Measurements from ENCODE around the gene OR5B17. TPM values are rescaled to one million over a fixed set of nuclear protein-coding genes. Genes with fewer than 3 reads are reported as not detected.

OR5B17 gene
- total RNA-seq, 2 experiments from 2014 or later: not detected

DNA sequence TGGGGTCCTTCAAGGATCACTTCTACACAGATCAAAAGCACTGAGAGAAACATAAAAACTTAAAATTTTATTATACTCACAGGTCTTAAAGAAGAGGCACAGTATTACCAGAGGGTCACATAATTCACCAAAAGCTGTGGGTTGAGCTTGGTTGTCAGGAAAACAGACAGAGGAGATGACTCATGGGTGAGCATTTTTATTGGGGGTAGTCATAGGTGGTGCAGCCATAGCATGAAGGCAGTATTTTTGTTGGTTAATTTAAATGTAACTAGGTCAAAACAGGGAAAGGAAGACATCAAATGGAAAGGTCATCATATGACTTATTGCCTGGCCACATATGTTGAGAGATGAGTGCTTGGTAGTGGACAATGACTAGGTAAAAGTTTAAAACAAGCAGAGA, 24.2 kb downstream of the OR5B17 start:
- intact Hi-C loops (cut with DNase I, micrococcal nuclease): no loop called here
- H3K9me3 ChIP-seq (ENCODE audit: control insufficient read depth in 1 of 2, insufficient read depth in 1 of 2, low read length in 2 of 2): peaks cover 4 to 5% of the 10 kb centered on the region in 2 experiments
- Mint-ChIP-seq H3K4me3 (no peak overlapping the region), H3K9me3 (peaks cover 2% of the 10 kb centered on the region), H3K27ac (no peak overlapping the region), H3K4me1 (ENCODE audit: low read depth) (no peaks in the 10 kb centered on the region), H3K27me3 (peaks cover 47% of the 10 kb centered on the region), H3K36me3 (ENCODE audit: low read depth) (no peaks in the 10 kb centered on the region)
- no peak overlapping the region for H3K27ac ChIP-seq (ENCODE audit: low read depth in 1 of 2, low read length in 2 of 2)
- no peaks in the 10 kb centered on the region for H3K4me1 ChIP-seq (ENCODE audit: insufficient read depth, low read length)
- no peak overlapping the region for H3K4me3 ChIP-seq (ENCODE audit: low read length)
- H3K27me3 ChIP-seq (ENCODE audit: control insufficient read depth in 1 of 2, insufficient read depth in 2 of 2, low read length in 2 of 2): no peaks in the 10 kb centered on the region
- no peaks in the 10 kb centered on the region for H3K36me3 ChIP-seq (ENCODE audit: insufficient read depth, low read length)
- TF ChIP-seq CTCF (IDR thresholded peaks at IDR 0.05): no peak
- ChIA-PET POLR2A (interaction anchor here (0.7 kb wide), 1 partner anchor 810 kb away, joined by 4 read pairs; no protein-coding TSS in a partner anchor), CTCF (no interaction called here)
- ATAC-seq (ENCODE audit: poor library complexity) (no peak), DNase-seq (no peak)

DNA sequence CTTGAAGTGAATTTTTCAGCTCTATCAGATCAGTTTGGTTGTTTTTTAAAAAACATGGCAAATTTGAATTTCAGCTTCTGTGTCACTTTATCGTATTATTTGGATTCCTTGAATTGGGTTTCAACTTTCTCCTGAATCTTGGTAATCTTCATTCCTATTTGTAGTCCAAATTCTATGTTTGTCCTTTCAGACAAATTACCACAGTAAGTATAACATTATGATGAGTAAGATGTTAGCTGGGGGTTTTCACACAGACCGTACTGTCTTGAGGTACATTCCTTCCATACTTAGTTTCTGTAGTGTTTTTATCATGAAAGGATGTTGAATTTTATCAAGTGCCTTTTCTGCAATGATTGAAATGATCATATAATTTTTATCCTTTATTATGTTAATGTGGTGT, 28.0 kb downstream of the OR5B17 start:
- peaks cover 4% of the 10 kb centered on the region for H3K9me3 Mint-ChIP-seq
- CTCF ChIA-PET: no interaction called here

DNA sequence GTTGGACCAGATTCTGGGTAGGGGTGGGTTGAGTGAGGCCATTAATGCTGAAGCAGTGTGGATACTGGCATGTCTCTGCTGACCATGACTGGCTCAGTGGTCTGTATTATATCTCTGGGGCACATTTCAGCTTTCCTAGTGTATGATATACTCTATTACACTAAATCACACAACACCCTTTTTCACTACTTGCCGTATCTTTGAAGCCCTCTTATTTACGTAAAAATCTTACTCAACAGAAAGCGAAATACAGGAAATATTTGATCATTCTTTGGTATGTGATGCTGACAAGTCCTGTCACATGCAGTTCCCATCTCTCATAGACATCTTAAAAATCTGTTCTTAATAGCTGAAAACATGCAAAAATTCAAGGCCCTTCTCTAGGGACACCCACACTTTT, 40.3 kb downstream of the OR5B17 start:
- Mint-ChIP-seq H3K36me3 (ENCODE audit: low read depth) (no peaks in the 10 kb centered on the region), H3K4me1 (ENCODE audit: low read depth) (no peaks in the 10 kb centered on the region), H3K27me3 (peaks cover 16% of the 10 kb centered on the region), H3K27ac (no peak overlapping the region), H3K9me3 (no peaks in the 10 kb centered on the region), H3K4me3 (no peak overlapping the region)
- Histone ChIP-seq H3K27me3 (ENCODE audit: control insufficient read depth in 1 of 2, insufficient read depth in 2 of 2, low read length in 2 of 2) (peaks cover 0 to 3% of the 10 kb centered on the region in 2 experiments), H3K9me3 (ENCODE audit: control insufficient read depth in 1 of 2, insufficient read depth in 1 of 2, low read length in 2 of 2) (no peaks in the 10 kb centered on the region), H3K4me1 (ENCODE audit: insufficient read depth, low read length) (no peaks in the 10 kb centered on the region), H3K27ac (ENCODE audit: low read depth in 1 of 2, low read length in 2 of 2) (no peak overlapping the region), H3K36me3 (ENCODE audit: insufficient read depth, low read length) (no peaks in the 10 kb centered on the region), H3K4me3 (ENCODE audit: low read length) (no peak overlapping the region)
- CTCF ChIA-PET: no interaction called here
- ATAC-seq (ENCODE audit: poor library complexity) (no peak), DNase-seq (no peak)
- TF ChIP-seq CTCF (IDR thresholded peaks at IDR 0.05): no peak
- intact Hi-C loops (cut with DNase I, micrococcal nuclease): no loop called here
- POLR2A ChIA-PET: no interaction called here

More for the DNA sequence above, 28.0 kb downstream of the OR5B17 start:
- Mint-ChIP-seq H3K4me3 (no peak overlapping the region), H3K27ac (no peak overlapping the region), H3K27me3 (peaks cover 51% of the 10 kb centered on the region), H3K36me3 (ENCODE audit: low read depth) (no peaks in the 10 kb centered on the region), H3K4me1 (ENCODE audit: low read depth) (no peaks in the 10 kb centered on the region)
- ATAC-seq (ENCODE audit: poor library complexity) (no peak), DNase-seq (no peak)
- intact Hi-C loops (cut with DNase I, micrococcal nuclease): no loop called here
- POLR2A ChIA-PET: no interaction called here
- Histone ChIP-seq H3K4me1 (ENCODE audit: insufficient read depth, low read length) (no peaks in the 10 kb centered on the region), H3K9me3 (ENCODE audit: control insufficient read depth in 1 of 2, insufficient read depth in 1 of 2, low read length in 2 of 2) (peaks cover 4 to 5% of the 10 kb centered on the region in 2 experiments), H3K27me3 (ENCODE audit: control insufficient read depth in 1 of 2, insufficient read depth in 2 of 2, low read length in 2 of 2) (peaks cover 0 to 4% of the 10 kb centered on the region in 2 experiments), H3K36me3 (ENCODE audit: insufficient read depth, low read length) (no peaks in the 10 kb centered on the region), H3K4me3 (ENCODE audit: low read length) (no peak overlapping the region), H3K27ac (ENCODE audit: low read depth in 1 of 2, low read length in 2 of 2) (no peak overlapping the region)
- TF ChIP-seq CTCF (IDR thresholded peaks at IDR 0.05): no peak

All from CD4-positive, alpha-beta T cell (primary cell).